ENCODE results near the gene TCF7L2.

The TCF7L2 gene

DNA sequence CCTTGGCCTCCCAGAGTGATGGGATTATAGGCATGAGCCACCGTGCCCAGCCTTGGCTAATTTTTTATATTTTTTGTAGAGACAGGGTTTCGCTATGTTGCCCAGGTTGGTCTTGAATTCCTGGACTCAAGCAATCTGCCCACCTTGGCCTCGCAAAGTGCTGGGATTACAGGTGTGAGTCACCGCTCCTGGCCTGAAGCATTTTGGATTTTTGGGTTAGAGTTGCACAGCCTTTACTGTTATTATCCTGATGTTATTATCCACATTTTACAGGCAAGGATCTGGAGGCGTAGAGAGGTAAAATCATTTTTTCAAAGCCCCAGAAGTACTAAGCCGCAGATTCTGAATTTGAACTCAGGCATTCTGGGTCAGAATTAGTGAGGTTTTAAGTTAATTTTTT is 75.4 kb downstream of the TCF7L2 start:
- FAIRE-seq = no peak

DNA sequence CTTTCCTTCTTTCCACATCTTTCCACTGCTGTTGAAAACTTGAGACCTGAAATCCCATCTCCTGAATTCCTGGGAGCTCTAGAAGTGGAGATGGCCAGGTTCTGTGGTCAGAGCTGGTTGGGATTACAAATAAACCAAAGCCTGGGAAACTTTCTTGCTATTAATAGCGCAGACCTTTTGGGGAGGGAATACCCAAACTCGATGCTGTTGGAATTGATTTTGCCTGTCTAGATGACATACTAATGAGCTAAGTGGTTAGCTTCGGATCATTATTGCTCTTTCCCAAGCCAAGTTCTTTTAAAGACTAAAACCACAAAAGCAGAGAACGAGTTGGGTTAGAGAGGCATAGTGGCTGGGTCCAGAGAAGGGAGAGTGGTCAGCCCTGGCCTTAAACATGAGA is 76.6 kb downstream of the TCF7L2 start:
- no peak for FAIRE-seq

DNA sequence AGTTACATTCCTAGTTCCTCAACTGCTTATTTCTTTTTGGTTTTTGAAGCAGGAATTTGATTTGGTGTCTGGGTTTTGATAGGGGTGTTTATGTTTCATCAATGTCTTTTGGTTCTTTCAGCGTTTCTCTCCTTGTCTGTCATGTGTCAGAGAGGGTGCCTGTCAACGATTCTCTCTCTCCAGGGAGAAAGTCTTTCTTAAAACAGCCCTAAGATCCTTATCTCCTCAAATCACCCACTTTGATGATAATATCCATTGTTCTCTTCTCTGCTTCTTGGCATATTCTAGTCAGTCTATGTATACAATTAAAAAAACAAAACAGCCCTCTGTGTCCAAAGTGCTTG is 77.2 kb downstream of the TCF7L2 start:
- no peak for FAIRE-seq

DNA sequence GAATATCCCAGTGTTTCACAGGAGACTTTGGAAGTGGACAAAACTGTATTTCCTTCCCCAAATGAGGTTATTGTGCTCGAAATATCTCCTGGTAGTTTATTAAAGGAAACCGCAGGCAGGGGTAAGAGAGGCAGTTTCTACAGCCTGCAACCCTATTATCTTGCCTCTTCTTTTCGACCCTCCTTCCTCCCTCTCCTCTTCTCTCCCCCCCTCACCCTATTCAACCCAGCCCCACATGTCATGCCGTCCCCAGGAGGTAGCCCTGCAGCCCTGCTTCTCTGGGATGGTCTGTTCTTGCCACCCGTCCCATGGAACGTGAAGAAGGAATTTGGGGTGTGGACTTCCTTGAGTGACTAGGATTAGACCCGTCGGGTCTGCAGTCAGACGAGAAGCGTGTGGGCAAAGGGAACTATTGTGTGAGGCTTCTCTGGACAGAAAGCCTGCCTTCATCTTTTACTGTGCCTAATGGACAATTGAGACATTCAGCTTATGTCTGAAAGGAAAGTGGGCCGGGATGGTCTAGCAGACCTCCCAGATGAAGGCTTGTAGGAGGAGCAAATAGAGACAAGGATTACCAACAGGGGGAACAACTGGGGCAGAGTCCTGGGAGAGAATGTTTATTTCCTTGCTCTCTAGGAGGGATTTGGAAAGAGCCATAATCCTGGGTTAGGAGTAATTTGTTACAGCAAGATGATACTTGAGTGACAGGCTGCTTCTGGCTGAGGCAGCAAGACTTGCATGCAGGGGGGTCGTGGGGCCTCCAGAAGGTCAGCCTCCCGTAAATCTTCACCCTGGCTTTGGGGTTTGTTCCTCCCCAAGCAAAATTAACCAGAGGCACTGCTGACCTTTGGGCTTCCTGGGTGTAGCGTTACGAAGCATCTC is 77.8 kb downstream of the TCF7L2 start:
- no peak for FAIRE-seq

DNA sequence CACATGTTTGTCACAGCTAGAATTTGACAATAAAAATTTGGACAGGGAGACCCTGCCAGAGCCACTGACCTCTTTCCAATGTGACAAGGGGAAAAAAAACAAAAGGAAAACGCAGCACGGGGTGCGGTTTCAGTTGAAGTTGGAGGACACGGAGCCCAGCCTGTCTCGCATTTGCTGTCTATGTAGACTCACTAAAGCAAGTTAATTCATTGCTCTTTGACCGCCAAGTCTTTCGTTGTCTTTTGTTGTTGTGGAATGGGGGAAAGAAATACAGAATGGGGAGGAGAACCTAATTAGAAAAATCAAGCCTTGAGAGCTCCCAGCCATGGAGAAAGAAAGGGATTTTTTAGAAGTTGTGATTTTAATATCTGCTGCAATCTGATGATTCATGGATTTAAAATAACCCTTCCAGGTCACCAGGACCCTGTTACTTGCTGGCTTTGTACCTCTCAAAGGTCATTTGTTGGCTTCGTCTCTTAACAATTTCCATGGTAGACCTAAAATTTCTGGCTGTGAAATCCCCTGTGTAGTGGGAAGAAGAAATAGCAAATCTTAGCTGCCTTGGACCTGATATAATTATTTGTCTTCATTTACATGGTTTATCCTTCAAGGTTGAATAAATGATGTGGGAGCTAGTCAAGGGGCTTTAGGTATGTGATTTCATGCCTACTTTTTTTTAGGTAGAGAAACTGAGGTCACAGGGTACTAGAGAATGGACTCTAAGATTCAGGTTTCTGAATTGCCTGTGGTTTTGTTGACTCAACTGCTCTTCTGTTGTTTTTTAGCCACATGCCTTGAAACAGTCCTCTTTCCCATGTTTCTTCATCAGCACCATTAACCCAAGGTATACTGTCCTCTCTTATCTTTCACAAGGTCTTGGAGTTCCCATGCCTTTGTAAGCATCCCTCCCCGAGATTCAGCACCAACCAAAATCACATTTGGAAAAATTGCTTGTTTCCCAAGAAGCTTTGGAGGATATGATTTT is 78.7 kb downstream of the TCF7L2 start:
- FAIRE-seq = no peak

DNA sequence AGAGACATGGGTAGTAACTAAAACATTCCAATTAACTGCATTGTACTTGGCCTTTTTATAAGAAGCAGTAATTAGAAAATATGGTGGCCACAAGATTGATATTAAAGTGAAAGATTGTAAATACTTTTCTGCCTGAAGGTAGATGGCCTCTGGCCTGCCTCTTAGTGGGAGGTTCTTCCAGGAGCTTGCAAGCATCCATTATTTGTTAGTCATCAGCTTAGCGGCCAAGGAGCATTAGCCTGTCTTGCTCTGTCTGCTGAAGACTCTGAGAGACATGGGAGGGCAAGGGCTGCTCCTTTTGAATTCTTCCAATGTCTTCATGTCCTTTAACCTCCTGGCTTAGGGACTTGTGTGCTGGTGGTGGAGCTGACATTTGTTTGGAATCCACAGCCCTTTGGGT is 80.4 kb downstream of the TCF7L2 start:
- no peak for FAIRE-seq

DNA sequence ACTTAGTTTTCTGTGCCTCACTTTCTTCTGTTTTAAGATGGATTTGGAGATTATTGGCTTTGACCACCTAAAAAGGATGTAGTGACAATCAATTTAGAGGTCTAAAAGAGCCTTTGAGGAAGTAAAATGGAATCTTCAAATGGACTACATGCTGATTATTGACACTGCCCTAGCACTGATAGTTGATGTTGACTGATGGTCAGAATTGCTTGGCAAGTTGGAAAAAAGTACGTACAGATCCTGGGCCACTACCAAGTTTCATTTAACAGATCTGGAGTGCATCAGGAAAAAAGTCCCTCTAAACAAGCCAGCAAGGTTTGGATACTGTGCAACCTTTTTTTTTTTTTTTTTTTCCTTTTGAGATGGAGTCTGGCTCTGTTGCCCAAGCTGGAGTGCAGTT is 81.1 kb downstream of the TCF7L2 start:
- no peak for FAIRE-seq

DNA sequence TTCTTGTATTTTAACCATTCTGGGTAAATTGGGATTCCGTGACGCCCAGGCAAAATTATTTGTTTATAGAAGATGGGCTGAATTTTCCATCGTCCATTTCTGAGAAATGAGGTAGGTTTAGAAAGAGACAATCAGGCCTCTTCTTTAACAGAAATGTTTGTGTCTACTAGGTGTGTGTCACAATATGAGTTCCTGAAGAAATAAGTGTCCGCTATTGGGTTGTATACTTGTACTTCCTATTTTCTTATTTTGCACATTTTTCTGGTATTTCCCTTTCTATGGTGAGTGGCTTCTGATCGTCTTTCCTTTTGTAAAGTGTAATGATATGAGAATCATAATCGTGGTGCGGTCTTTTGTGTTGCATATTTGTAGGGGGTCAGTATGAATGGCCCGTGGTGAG is 83.9 kb downstream of the TCF7L2 start:
- no peak for FAIRE-seq

DNA sequence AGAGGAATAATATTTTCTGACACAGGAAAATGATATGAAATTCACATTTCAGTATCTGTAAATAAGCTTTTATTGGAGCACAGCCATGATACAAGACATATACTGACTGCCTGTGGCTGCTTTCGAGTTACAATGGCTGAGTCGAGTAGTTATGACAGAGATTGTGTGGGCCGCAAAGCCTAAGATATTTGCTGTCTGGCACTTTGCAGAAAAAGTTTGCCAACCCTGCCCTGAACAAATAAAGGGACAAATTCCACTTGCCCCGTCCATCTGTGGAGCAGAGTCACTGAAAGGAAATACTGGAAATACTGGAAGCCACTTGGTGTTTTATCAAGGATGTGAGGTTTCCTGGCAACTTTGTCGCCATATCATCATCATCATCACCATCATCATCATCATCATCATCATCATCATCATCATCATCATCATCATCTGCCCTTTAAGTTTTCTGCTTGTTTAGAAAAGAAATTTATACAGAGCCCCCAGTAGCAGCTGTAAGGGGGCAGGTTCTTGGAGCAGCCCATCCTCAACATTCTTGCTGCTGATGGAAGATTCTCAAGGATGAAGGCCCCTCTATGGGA is 85.8 kb downstream of the TCF7L2 start:
- FAIRE-seq = no peak

DNA sequence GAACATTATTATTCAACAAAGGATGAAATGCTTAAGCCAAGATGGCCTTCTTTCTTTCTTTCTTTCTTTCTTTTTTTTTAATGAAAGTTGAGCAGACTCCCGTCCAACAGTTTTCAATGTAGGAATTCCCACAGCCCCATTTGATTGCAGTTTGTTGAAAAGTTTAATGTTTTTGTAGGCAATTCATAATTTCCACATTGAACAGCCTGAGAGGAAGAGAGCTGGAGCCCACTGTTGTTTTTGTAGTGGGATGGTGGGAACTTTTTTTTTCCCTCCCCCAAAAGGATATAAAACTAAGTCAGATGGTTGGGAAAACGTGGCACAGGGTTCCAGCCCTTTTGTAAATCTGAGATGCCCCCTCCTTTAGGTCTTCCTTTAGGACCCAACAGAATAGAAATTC is 86.6 kb downstream of the TCF7L2 start:
- FAIRE-seq = no peak

DNA sequence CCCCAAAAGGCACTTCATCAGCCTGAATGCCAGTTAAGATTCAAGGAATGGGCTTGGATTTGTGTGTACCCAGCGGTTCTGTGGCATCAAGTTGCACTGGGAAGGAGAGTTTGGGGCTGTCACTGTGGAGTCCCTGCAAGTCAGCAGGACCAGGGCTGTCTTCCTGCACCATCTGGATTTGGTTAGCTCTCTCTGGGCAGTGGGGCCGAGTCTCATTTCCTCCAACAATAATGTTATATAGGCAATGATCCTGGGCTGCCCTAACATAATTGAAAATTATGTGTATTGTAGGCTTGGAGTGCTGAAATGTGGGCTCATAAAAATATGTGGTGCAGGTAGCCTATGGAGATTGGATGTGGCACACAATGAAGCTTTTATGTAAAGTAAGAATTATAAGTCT is 87.2 kb downstream of the TCF7L2 start:
- no peak for FAIRE-seq

DNA sequence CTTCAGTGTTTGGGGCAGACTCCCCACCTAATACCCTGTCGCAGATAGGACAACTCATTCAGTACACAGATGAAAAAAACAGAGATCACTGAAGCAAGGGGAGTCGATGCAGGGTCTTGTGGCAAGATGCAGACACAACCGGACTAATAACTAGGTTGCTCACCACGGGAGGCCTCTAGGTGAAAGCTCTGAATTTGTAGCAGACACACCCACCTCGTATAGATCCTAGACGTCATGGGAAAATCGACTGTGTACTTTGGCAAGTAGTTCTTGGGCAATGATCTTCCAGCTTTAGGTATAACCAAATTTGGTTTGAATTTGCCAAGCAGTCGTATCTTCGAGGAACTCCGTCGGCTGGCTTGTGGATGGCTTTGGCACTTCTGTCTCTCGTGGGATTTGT is 88.1 kb downstream of the TCF7L2 start:
- no peak for FAIRE-seq

DNA sequence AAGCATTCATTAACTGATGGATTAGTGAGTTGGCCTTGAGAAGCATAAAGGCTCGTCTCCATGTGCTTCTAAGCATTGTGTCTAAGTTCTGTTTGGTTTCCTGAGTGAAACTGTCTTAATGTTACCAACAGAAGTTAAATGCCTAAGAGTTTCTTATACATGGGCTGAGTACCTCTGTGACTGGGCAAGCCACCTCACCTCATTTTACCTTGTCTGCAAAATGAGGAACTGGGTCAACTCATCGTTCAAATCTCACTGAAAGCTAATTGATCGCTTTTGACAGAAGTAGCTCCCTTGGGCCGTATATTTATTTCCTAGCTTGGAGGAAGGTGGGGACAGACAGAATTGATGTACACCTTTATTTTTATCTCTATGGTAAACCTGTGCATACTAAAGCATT is 88.9 kb downstream of the TCF7L2 start:
- no peak for FAIRE-seq

DNA sequence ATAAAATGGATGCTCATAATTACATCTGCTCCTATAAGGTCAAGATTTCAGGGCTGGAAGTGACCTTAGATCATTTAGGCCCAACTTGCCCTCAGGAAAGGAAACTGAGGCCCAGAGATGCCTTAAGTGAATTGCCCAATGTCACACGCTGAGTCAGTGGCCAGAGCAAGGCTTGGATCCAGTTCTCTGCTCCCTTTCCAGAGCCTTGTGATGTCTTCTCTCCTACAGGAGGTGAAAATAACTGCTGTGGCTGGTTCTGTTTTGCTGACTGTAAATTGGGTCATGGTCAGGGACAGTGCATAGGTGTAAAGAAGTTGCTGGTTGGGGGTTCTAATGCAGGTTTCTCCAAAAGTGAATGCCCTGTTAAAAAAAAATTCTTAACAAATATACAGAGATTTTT is 91.3 kb downstream of the TCF7L2 start:
- no peak for FAIRE-seq

DNA sequence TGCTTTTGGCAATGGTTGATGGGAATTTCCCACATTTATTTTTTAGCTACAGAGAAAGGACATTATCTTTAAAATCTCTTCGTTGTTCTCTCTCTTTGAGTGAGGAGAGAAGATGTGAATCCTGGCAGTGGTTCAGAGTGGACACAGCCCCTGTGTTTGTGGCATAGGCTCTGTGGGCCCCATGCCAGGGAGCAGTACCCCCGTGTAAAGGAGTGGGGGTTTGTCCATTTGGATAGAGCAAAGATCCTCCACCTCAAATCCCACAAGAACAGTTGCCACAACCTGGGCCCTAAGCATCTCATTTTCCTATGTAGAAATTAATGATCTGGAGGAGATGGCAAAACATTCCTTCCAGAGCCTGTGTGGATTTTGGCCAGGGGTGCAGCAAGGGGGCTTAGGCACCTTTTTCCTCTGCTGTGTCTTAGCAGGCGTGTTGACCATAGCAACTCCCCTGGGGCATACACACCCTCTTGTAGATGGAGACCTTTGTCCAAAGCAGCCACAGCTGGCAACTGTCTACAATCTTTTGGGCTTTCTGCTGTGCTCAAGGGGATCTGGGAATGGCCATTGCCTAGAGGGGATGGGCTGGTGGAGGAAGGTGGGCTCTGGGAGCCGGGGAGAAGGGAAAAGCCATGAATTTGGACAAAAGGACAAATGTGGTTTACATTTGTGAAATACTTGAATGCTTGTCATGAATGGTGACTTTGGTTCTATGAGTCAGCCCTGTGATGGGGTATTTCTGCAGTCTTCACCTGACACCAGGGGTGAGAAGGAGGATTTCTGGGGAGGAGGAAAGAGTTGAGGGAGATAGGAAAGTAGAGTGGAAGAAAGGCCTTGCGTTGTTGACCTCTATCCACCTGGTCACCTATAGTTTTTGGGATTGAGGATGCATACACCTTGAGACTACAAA is 92.0 kb downstream of the TCF7L2 start:
- FAIRE-seq = no peak

DNA sequence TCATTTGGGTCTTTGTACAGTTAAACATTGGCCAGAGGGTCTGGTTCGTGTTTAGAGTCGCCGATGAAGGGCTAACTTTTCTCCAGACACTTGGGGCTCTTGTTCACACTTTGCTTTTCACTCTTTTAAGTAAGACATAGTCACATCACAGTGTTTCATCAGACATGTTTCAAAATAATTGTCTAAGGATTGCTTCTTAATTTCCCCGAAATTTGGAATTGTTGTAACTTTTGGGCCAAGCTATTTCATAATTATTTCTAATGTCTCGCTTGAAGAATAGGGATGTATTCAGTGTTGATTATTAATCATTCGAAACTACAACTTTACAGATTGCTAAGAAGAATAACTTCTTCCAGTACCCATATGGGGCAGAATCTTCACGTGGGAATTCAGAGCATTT is 92.8 kb downstream of the TCF7L2 start:
- FAIRE-seq = no peak

DNA sequence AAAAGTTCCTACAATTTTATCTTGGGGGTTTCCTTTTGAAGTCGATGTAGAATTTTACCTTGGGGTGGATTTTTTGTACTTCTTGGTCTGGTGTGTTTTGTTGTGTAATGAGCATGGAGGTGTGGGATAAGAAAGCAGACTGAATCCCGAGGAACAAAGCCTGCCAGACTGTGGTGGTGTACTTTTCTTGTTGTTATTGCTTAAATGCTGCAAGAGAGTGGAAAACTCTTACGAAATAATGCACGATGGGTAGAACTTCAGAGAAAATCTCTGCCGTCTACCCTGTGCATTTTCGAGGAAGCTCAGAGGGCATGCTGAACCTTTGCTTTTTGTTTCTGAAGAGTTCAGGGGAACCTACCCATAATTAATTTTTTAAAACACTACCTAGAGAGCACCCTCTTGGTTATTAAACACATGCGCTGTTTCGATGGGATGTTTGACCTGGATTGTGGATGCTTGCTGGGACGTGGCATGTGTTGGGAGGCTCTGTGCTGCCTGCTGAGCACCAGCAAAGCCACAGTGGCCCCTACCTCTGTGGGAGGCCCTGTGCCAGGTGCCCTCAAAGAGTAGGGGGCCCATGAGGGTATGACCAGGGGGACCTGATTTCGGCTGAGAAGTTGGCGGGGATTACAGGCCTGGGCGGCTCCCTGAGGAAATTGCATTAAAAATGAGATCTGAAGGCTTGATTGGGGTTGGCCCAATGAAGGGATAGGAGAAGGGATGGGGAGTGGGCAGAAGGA is 94.1 kb downstream of the TCF7L2 start:
- FAIRE-seq = no peak

DNA sequence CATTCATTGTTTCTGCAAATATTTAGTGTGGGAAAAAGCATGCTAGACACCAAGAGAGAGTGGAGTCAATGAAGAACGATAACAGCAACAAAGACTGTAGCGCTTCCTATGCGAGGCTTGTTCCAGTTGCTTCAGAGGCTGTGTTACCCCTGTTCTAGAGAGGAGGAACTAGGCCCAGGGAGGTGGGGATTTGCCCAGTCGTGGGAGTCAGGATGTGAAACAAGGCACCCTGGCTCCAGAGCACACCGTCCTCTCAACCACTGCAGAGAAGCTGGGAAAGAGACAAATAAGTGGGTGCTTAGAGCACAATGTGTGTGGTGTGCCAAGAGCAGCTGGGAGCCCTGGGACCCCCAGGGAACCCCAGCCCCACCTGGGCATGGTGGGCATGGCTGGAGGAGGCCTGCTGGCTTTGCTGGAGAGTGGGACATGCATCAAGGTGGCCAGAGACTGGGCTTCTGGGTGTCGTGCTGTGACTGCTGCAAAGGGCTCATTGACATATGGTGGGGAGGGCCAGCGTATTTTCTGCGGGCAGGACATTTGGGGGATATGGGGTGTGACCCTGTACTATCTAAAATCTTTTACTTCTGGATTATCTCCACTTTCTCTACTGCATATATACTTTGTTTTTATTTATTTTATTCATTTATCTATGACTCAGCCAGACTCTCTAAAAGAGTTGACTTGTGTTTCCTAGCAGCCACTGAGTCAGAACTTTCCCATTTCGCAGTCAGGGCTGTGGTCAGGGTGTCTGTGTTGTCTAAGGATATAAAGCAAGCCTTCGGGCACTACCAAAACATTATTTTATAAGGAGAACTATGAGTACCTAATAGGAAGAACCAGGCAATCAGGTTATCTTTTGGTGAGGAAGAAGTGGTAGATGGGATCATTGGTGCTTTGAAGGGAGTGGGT is 95.4 kb downstream of the TCF7L2 start:
- FAIRE-seq = no peak

DNA sequence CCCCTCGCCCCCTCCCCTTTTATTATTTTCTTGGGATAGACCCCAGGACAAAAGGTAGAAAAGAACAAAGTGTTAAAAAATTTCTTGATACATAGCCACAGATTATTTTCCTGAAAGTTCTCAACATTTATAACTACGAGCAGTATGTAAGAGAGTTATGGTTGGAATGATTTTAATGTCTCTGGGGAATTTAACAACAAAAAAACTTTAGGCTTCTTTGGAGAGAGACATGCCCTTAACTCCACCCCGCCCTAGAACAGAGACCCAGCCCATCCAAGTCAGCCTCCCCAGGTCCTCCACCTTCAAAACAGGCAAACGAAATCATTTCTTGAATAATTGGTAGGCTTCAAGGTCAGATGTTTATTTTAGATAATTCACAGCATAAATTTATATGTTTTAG is 97.1 kb downstream of the TCF7L2 start:
- no peak for FAIRE-seq

DNA sequence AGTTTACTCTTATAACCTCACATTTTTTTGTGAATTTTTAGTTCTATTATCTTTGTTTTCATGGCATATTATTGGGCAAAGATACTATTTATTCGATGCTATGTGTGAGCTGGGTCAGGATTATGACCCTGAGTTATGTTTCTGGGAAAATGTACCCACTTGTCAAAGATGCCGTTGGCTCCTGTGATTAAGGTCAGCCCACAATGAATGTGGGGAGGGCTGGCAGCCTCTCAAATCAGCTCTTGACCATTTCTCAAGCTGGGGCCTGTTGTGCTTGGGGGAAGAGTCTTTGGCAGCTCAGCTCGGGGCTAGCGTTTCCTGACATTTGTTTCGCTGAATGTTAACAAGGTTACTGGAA is 97.5 kb downstream of the TCF7L2 start:
- no peak for FAIRE-seq
